GM21786 (cell line): ENCODE data around the gene TFDP1.

Experiments
- ATAC-seq: cut with Tn5 transposase; IDR thresholded peaks from one replicate; pipeline ENCODE4 v1.9.1; 2021; ENCODE audit not compliant: unreplicated experiment

The TFDP1 gene

DNA sequence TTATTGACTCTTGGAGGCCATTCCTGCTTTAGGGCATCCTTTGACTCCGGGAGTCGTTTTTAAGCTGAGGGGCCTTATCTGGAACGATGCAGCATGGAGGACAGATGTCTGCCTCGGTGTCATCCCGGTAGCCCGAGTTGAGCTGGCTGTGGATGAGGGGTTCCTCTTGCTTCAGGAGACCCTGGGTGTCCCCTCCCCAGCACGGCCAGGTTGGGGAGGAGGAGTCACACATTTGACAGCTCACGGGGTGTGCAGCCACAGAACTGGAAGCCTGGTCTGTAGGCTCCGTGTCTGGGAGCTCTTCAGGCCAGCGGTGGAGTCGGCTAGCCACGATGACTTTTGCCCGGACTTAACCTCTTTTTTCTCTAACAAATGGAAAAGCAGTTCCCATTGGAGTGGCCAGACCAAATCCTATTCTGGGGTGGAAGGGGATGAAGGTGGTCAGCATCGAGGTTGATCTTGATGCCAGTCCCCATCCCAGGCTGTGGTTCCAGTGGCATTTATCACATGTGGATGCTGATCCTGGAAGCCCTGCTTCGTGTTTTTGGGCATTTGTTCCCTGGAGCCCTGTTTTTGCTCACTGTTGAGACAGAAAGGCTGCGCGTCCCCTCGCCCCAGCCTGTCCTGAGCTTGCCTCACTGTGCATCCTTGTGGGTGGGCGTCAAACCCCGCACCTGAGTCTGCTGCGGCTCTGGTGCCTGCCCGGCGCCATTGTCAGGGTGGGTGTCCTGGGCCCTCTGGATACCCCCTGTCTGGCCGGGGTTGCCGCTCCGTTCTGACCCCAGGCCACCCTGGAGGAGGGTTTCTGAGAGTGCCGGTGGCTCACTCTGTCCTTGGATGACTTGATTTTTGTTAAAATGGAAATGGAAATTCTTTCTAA, 12.0 kb downstream of the TFDP1 start:
- ATAC-seq: no peak

DNA sequence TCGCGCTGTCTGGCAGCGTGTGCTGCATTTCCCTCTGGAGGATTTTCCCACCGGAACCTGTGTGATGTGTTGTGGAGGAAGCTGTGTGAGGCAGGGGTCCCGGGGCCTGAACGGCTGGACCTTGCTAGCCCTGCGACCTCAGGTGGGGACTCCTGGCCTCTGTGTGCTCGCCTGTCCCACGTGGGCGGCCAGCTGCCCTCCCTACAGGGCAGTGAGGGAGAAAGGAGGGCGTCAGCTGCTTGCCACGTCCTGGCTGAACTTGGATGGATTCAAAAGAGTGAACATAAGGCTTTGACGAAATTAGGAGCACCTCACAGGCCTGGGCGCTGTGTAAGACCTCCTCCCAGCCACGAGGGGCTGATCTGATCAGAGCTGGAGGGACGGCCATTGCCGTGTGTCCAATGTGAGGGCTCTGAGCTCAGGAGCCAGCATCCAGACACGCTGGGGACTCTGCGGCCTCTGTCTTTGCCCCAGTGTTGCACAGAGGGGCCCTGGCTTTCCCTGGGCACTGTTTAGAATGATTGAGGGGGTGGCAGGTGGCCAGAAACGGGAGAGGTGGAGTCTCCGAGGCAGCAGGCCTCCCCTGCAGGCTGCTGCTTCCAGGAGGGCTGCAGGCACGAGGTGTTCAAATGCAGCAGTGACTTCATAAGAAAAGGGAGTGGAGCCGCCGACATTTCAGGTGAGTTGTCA, 13.0 kb downstream of the TFDP1 start:
- no peak for ATAC-seq

DNA sequence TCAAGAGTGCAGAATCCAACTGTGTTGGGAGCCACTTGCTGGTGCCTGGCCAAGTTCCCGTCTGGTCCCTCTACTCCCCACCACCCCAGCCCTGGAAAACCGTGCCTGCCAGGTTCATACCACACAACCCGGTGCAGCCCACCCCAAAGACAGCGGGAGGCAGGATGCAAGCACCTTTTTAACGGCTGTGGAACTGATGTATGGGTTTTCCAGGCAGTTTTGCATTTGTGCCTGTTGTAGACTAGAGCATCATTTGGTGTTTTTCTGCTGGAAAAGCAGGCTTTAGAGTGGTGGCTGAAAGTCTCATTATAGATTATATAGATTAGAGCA, 13.5 kb downstream of the TFDP1 start:
- ATAC-seq: no peak

DNA sequence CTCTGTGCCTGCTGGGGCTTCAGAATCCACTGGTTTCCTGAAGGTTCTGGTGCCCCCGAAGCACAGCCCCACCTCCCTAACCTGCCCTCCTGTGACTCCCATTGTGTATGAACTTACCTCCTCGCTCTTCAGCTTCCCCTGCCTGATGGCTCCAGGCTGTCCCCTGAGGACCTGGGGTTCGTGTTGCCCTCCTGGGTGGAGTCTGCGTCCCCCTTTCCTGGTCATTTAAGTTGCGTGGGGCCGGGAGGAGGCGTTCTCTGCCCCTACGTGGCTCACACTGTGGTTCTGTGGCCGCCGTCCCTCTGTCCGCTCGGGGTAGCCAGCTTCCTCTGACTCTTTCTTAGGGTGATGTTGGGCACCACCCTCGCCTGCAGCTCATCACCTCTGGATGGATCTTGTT, 13.9 kb downstream of the TFDP1 start:
- ATAC-seq: no peak

DNA sequence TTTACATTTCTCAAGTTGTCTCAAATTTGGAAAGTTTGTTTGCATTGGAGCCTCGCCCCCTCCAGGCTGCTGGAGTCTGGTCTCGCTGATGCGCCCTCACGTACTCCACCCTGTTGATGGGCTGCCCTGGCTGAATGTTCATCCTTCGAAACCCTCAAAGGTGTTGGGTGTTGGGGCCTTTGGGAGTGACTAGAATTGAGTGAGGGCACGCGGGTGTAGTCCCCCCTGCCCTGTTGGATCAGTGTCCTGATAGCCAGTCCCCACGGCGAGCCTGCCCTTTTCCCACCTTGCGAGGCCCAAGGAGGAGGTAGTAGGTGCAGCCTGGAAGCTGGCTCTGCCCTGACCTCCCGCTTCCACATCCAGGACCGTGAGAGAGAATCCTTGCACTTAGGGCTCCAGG, 14.8 kb downstream of the TFDP1 start:
- ATAC-seq: no peak

DNA sequence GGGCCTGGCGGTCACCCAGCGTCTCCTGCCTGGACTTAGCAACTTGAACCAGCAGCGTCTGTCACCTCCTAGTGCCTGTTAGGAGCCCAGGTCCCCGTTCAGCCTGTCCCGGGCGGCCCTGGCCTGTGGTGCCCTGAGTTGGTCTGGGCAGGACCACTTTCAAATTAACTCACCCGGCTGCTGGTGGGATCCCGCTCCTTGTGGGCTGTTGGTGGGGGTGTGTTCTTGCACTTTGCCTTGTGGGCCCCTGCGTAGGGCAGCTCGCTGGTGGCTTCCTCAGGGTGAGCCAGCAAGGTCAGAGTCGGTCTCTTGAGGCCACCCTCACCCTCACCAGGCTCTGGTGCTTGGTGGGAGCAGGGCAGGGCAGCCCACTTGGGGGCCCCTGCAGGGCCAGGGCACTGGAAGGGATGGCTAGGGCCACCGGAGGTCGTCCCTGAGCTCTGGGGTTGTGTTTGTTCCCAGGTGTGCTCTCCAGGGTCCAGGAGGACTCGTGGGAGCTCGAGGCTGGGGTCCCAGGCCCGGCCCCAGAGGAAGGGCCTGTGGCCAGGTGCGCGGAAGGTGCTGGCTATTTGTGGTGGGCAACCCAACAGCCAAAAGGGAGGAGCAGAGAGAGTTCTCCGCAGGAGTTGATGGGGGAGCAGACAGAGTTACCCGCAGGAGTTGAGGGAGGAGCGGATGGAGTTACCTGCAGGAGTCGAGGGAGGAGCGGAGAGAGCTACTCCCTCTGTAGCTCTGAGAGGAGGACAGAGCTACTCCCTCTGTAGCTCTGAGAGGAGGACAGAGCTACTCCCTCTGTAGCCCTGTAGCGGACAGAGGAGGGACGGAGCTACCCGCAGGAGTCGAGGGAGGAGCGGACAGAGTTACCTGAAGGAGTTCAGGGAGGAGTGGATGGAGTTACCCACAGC, 16.9 kb downstream of the TFDP1 start:
- ATAC-seq: no peak

- ATAC-seq: no peak
These were observed 17.9 kb downstream of the TFDP1 start for GRCh38 chr13:113602291-113602988.

- ATAC-seq: no peak
These were observed 18.7 kb downstream of the TFDP1 start for GRCh38 chr13:113603116-113603710.

DNA sequence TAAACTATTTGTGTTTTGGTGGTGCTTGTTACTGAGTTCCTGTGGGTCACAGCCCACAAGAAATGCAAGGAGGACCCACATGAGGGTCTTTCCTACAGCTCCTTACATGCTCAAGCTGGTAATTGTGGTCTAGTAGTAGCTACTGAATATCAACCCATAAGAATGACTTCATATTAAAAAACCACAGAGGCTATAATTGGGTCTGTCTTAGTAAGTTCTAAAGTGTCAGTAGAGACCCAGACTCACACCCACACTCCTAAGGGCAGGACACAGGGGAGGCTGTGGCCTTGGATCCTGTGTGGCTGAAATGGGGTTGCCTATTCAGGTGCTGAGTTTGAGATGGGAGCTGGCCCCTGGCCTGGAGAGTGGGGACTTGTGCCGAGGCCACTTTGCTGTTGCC, 19.6 kb downstream of the TFDP1 start:
- no peak for ATAC-seq

GRCh38 chr13:113605461-113605860, 20.9 kb downstream of the TFDP1 start:
- no peak for ATAC-seq

- no peak for ATAC-seq
These were observed 21.4 kb downstream of the TFDP1 start for GRCh38 chr13:113605866-113606438.

- ATAC-seq: no peak
These were observed 22.7 kb downstream of the TFDP1 start for GRCh38 chr13:113607056-113607888.

DNA sequence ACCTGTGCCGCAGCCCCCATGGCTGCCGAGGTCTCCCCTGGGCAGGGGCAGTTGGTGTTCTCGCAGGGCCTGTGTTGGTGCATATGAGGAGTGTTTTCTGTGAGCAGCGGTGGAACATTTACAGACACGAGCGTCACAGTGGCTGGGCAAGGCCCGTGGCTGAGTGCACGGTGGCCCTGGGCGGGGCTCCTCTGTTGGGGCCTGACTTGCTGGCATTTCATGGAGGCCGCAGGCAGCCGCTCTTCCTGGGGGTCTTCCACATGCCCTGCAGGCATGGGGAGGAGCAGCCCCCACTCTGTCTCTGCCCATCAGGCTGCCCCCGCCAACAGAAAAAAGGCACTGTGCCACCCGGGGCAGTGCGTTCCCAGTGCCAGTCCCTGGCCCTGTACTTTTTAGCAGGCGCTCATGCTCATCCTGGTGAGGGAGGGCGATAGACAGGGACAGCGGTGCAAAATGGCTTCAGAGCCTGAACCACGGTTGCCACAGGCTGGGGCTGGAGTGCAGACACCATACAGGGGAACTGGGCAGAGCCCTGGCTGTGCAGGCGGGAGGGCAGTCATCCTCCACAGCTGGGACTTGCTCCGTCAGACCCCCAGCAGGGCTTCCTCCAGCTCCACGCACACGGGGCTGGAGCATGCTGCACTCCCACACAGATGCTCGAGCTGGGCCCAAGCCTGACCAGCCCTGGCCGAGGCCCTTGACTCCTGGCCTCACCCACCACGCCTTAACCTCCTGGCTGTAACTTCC, 23.5 kb downstream of the TFDP1 start:
- ATAC-seq: no peak

DNA sequence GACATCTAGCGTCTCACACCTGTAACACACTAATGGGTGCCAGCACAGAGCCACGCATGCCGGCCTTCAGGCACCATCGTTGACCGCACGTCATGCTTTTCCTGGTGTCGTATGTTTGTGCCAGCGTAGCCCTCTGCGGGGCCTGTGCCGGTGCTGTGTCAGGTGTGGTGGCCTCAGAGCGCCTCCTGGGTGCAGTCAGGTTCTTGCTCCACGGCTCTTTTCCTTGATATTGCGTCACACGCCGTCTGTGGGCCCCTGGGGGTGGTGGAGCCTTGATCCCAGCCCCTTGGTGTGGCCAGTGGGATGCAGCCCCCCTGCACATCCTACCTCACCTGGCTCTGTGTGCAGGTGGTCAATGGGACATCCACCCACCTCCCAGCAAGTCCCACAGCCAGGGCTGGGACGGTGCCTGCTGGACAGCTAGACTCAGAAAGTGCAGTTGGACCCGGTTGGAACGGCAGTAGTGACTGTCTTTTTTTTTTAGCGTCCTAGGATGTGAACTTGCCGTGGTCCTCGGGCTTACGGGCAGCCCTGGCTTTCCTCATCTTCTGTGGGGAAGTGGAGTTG, 24.5 kb downstream of the TFDP1 start:
- ATAC-seq: no peak

DNA sequence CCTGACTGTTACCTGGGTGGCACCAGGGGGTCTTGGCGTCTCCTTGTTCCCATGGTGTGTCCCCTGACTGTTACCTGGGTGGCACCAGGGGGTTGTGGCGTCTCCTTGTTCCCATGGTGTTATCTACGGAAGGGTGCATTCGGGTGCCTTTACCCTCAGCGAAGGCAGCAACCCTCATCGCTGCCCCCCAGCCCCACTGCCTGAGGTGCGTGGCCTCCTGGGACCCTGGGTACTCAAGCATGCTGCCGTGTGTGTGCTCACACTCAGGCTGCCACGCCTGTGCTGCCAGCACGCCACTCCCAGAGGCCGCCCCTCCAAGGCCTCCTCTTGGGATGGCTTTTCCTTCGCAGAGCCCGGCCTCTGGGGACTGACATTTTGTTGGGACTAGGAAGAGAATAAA, 25.1 kb downstream of the TFDP1 start:
- ATAC-seq: no peak

DNA sequence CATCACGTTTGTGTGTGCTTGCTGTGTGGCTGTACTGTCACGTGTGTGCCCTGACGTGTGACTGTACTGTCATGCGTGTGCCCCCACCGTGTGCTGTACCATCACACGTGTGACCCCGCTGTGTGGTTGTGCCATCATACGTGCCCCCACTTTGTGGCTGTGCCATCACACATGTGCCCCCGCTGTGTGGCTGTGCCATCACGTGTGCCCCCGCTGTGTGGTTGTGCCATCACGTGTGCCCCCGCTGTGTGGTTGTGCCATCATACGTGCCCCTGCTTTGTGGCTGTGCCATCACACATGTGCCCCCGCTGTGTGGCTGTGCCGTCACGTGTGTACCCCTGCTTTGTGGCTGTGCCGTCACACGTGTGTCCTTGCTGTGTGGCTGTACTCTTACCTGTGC, 25.7 kb downstream of the TFDP1 start:
- no peak for ATAC-seq

DNA sequence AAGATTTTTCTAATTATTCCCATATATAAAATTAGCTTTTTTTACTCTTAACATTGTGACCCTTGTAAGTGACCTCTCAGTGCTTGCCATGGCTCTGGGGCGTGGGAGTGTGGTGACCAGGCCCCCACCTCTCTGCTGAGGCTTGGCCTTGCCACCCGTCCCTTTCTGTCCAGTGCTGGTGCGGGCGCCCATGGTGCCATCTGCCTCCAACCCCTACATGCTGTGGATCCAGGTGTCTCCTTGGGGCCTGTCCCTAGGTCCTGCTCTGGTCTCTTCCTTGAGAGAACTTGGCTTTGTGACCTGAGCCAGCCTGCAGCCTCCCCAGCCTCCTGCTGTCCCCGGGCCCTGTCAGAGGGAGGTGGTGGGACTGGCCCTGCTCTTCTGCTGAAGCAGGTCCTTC, 27.4 kb downstream of the TFDP1 start:
- ATAC-seq: no peak

- ATAC-seq: no peak
These were observed 28.1 kb downstream of the TFDP1 start for GRCh38 chr13:113612607-113613006.
